Osteocyte (in vitro differentiated cells): ENCODE data around the gene TGFBR1. TPM values are rescaled to one million over a fixed set of nuclear protein-coding genes. Genes with fewer than 3 reads are reported as not detected.

ENCODE experiments used
- DNase-seq: peaks from one replicate; pipeline ENCODE4 v3.0.0; 2021; ENCODE audit warnings: mixed read lengths; ENCODE audit not compliant: unreplicated experiment; ENCODE audit errors: extremely low spot score
- H3K27ac Mint-ChIP-seq: one replicate; pipeline ENCODE4 v1.8.0; 2021; ENCODE audit warnings: mild to moderate bottlenecking, mixed read lengths; ENCODE audit not compliant: unreplicated experiment
- H3K27me3 Mint-ChIP-seq: one replicate; pipeline ENCODE4 v1.8.0; 2021; ENCODE audit warnings: mixed read lengths; ENCODE audit not compliant: unreplicated experiment
- H3K36me3 Mint-ChIP-seq: one replicate; pipeline ENCODE4 v1.8.0; 2021; ENCODE audit warnings: mixed read lengths; ENCODE audit not compliant: unreplicated experiment
- H3K4me1 Mint-ChIP-seq: one replicate; pipeline ENCODE4 v1.8.0; 2021; ENCODE audit warnings: mixed read lengths; ENCODE audit not compliant: unreplicated experiment
- H3K4me3 Mint-ChIP-seq: one replicate; pipeline ENCODE4 v1.8.0; 2021; ENCODE audit warnings: mild to moderate bottlenecking, moderate library complexity, mixed read lengths; ENCODE audit not compliant: unreplicated experiment
- H3K9me3 Mint-ChIP-seq: one replicate; pipeline ENCODE4 v1.8.0; 2021; ENCODE audit warnings: mixed read lengths; ENCODE audit not compliant: unreplicated experiment
- CTCF ChIP-seq: fragments of 200-600 bp; sonication (generic); IDR thresholded peaks from 2 replicates; pipeline ENCODE4 v1.5.0; 2021; ENCODE audit warnings: antibody characterized with exemption, mild to moderate bottlenecking, moderate library complexity
- total RNA-seq: library from RNA; stranded (reverse); gene quantifications from 2 replicates; pipeline ENCODE4 v1.2.1, GENCODE V29; 2021

The TGFBR1 gene
- total RNA-seq, 1 donor from 2014 or later = 56.7 TPM

DNA sequence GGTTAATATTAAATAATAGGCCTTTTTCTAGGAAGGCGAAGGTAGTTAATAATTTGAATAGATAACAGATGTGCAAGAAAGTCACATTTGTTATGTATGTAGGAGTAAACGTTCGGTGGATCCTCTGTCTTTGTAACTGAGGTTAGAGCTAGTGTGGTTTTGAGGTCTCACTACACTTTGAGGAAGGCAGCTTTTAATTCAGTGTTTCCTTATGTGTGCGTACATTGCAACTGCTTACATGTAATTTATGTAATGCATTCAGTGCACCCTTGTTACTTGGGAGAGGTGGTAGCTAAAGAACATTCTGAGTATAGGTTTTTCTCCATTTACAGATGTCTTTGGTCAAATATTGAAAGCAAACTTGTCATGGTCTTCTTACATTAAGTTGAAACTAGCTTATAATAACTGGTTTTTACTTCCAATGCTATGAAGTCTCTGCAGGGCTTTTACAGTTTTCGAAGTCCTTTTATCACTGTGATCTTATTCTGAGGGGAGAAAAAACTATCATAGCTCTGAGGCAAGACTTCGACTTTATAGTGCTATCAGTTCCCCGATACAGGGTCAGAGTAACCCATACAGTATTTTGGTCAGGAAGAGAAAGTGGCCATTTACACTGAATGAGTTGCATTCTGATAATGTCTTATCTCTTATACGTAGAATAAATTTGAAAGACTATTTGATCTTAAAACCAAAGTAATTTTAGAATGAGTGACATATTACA, 45.7 kb downstream of the TGFBR1 start:
- Mint-ChIP-seq H3K27me3 (peaks cover 12% of the 10 kb centered on the region), H3K4me3 (no peak overlapping the region), H3K36me3 (peaks cover 53% of the 10 kb centered on the region), H3K4me1 (peaks cover 3% of the 10 kb centered on the region), H3K9me3 (no peaks in the 10 kb centered on the region), H3K27ac (no peak overlapping the region)
- no peak for DNase-seq
- TF ChIP-seq CTCF = no peak

- no peak for TF ChIP-seq CTCF
- no peak for DNase-seq
- no peaks in the 10 kb centered on the region for H3K4me1 Mint-ChIP-seq
- H3K9me3 Mint-ChIP-seq = no peaks in the 10 kb centered on the region
- H3K27ac Mint-ChIP-seq = no peak overlapping the region
- no peak overlapping the region for H3K4me3 Mint-ChIP-seq
- peaks cover 34% of the 10 kb centered on the region for H3K27me3 Mint-ChIP-seq
- peaks cover 23% of the 10 kb centered on the region for H3K36me3 Mint-ChIP-seq
Measured at GRCh38 chr9:99154356-99154755, 49.4 kb downstream of the TGFBR1 start.

DNA sequence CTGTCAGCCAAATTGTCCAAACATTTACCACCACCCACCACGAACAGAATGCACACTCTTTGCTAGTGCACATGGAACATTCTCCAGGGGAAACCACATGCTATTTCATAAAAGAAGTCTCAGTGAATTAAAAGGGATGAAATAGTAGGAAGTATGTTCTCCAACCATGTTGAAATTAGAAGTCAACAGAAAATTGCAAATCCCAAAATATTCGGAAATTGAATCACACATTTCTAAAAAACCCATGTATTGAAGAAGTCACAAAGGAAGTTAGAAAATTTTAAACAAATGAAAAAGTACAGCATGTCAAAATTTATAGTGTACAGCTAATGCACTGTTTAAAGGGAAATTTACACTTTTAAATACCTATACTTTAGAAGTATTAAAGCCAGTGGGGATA, 50.8 kb downstream of the TGFBR1 start:
- Mint-ChIP-seq H3K4me1 (no peaks in the 10 kb centered on the region), H3K27ac (no peak overlapping the region), H3K36me3 (peaks cover 20% of the 10 kb centered on the region), H3K4me3 (no peak overlapping the region), H3K9me3 (no peaks in the 10 kb centered on the region), H3K27me3 (peaks cover 47% of the 10 kb centered on the region)
- DNase-seq = no peak
- no peak for TF ChIP-seq CTCF

GRCh38 chr9:99158629-99159028, 53.7 kb downstream of the TGFBR1 start:
- H3K4me3 Mint-ChIP-seq = no peak overlapping the region
- no peaks in the 10 kb centered on the region for H3K4me1 Mint-ChIP-seq
- no peak for DNase-seq
- peaks cover 60% of the 10 kb centered on the region for H3K27me3 Mint-ChIP-seq
- H3K36me3 Mint-ChIP-seq = peaks cover 8% of the 10 kb centered on the region
- H3K27ac Mint-ChIP-seq = no peak overlapping the region
- H3K9me3 Mint-ChIP-seq = no peaks in the 10 kb centered on the region
- TF ChIP-seq CTCF = no peak

DNA sequence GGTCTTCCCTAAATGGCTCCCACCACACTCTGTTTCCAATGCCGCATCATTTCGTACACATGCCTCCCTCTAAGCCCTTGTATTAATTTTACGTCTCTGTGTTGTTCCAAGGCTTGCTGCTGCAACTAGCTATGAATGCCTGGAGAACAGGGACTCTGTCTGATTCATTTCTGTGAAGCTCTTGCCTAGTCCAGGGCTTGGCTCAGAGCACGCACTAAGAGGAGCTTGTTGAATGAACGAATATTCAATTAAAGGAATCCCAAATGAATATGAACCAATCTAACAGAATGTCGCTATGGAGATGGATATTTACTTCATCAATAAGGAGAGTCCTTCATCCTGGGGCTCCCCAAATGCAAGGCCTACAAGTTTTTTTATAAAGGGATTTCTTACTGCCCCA, 55.3 kb downstream of the TGFBR1 start:
- Mint-ChIP-seq H3K27ac (no peak overlapping the region), H3K4me1 (no peaks in the 10 kb centered on the region), H3K4me3 (no peak overlapping the region), H3K36me3 (no peaks in the 10 kb centered on the region), H3K27me3 (peaks cover 54% of the 10 kb centered on the region), H3K9me3 (no peaks in the 10 kb centered on the region)
- no peak for TF ChIP-seq CTCF
- no peak for DNase-seq
